Nephron (organoid): ENCODE data around the gene SPATA19.

ENCODE experiments used
- H3K27ac Mint-ChIP-seq, 3 experiments: 2 replicates each; pipeline ENCODE4 v1.8.0; 2020; ENCODE audit warnings: mixed read lengths in 3 of 3, mild to moderate bottlenecking in 2 of 3, moderate library complexity in 1 of 3
- H3K27me3 Mint-ChIP-seq: 2 replicates; pipeline ENCODE4 v1.8.0; 2021; ENCODE audit warnings: low read depth, mild to moderate bottlenecking, moderate library complexity, mixed read lengths
- H3K36me3 Mint-ChIP-seq: 2 replicates; pipeline ENCODE4 v1.8.0; 2020; ENCODE audit warnings: low read depth, mixed read lengths
- H3K4me1 Mint-ChIP-seq: 2 replicates; pipeline ENCODE4 v1.8.0; 2020; ENCODE audit warnings: mixed read lengths
- H3K4me3 Mint-ChIP-seq, 3 experiments: 2 replicates each; pipeline ENCODE4 v1.8.0; 2020; ENCODE audit warnings: mild to moderate bottlenecking in 3 of 3, mixed read lengths in 3 of 3, moderate library complexity in 2 of 3
- H3K9me3 Mint-ChIP-seq: 2 replicates; pipeline ENCODE4 v1.8.0; 2020; ENCODE audit warnings: mixed read lengths
- TF ChIP-seq, protein P1 (sequence below), 3 experiments: fragments of 200-600 bp; sonication (generic); IDR thresholded peaks; one replicate each; pipeline ENCODE4 v1.5.0; 2021; ENCODE audit warnings: antibody characterized with exemption in 3 of 3; ENCODE audit not compliant: unreplicated experiment in 3 of 3

SPATA19 gene

DNA sequence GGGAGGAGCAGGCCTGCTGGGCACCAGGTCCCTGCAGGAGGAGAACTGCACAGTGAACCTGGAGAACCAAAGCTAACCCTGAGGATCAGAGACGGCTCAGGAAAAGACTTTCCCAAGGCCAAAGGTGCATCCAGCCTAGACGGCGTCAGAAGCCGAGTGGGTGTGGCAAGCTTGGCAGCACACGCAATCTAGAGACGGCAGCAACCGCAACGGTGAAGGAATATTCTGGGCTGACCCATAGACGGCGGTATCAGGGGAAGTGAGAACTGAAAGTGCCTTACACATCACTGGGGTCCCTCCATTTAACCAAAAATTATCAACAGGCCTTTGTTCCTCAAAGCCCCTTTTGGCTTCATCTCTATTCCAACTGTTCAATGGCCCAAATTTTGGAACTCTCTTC is 26.2 kb downstream of the SPATA19 start:
- H3K27ac Mint-ChIP-seq, result no peak overlapping the region
- no peaks in the 10 kb centered on the region for H3K9me3 Mint-ChIP-seq

GRCh38 chr11:133818302-133818701 is 27.0 kb downstream of the SPATA19 start:
- Mint-ChIP-seq H3K27me3 (peaks cover 54% of the 10 kb centered on the region), H3K9me3 (no peaks in the 10 kb centered on the region), H3K4me3 (no peak overlapping the region), H3K27ac (peak overlapping the region in 1 of 3 experiments; percentile 57), H3K4me1 (peaks cover 38% of the 10 kb centered on the region), H3K36me3 (no peaks in the 10 kb centered on the region)
- TF ChIP-seq, protein P1, sequence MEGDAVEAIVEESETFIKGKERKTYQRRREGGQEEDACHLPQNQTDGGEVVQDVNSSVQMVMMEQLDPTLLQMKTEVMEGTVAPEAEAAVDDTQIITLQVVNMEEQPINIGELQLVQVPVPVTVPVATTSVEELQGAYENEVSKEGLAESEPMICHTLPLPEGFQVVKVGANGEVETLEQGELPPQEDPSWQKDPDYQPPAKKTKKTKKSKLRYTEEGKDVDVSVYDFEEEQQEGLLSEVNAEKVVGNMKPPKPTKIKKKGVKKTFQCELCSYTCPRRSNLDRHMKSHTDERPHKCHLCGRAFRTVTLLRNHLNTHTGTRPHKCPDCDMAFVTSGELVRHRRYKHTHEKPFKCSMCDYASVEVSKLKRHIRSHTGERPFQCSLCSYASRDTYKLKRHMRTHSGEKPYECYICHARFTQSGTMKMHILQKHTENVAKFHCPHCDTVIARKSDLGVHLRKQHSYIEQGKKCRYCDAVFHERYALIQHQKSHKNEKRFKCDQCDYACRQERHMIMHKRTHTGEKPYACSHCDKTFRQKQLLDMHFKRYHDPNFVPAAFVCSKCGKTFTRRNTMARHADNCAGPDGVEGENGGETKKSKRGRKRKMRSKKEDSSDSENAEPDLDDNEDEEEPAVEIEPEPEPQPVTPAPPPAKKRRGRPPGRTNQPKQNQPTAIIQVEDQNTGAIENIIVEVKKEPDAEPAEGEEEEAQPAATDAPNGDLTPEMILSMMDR (IDR thresholded peaks at IDR 0.05; ENCODE audit: unreplicated experiment in 3 of 3), result no peak

More for the DNA sequence above, 26.2 kb downstream of the SPATA19 start:
- H3K27me3 Mint-ChIP-seq, result peaks cover 62% of the 10 kb centered on the region
- peaks cover 38% of the 10 kb centered on the region for H3K4me1 Mint-ChIP-seq
- TF ChIP-seq, protein P1 (IDR thresholded peaks at IDR 0.05; ENCODE audit: unreplicated experiment in 3 of 3), result no peak
- H3K36me3 Mint-ChIP-seq, result no peaks in the 10 kb centered on the region
- H3K4me3 Mint-ChIP-seq, result no peak overlapping the region

GRCh38 chr11:133817449-133817848 is 27.9 kb downstream of the SPATA19 start:
- TF ChIP-seq, protein P1 (IDR thresholded peaks at IDR 0.05; ENCODE audit: unreplicated experiment in 3 of 3), result no peak
- H3K36me3 Mint-ChIP-seq, result no peaks in the 10 kb centered on the region
- peaks cover 38% of the 10 kb centered on the region for H3K4me1 Mint-ChIP-seq
- no peak overlapping the region for H3K27ac Mint-ChIP-seq
- no peak overlapping the region for H3K4me3 Mint-ChIP-seq
- H3K27me3 Mint-ChIP-seq, result peaks cover 52% of the 10 kb centered on the region
- no peaks in the 10 kb centered on the region for H3K9me3 Mint-ChIP-seq

- Mint-ChIP-seq H3K27me3 (peaks cover 43% of the 10 kb centered on the region), H3K27ac (peak overlapping the region in 2 of 3 experiments; percentile 4 to 11), H3K36me3 (no peaks in the 10 kb centered on the region), H3K4me1 (peaks cover 38% of the 10 kb centered on the region), H3K9me3 (no peaks in the 10 kb centered on the region), H3K4me3 (no peak overlapping the region)
- TF ChIP-seq, protein P1 (IDR thresholded peaks at IDR 0.05; ENCODE audit: unreplicated experiment in 3 of 3), result no peak
Observed at GRCh38 chr11:133816146-133816870, 29.0 kb downstream of the SPATA19 start.

DNA sequence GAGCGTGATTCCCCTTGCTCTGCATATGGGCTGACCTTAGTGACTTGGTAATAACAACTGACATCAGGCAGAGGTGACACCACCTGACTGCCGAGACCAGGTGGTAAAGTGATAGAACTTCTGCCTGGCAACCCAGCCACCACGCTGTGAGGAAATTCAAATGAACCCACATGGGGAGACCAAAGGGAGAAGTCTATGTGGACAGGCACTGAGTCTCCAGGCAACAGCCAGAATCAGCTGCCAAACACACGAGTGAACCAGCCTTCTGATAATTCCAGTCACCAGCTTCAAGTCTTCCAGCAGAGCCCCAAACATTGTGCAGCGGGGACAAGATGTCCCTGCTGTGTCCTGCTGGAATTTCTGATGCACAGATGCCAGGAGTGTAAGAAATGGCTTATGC is 29.7 kb downstream of the SPATA19 start:
- H3K27ac Mint-ChIP-seq, result peak overlapping the region in 1 of 3 experiments; percentile 19

More for the DNA sequence above, 29.7 kb downstream of the SPATA19 start:
- no peak overlapping the region for H3K4me3 Mint-ChIP-seq
- peaks cover 36% of the 10 kb centered on the region for H3K27me3 Mint-ChIP-seq
- TF ChIP-seq, protein P1 (IDR thresholded peaks at IDR 0.05; ENCODE audit: unreplicated experiment in 3 of 3), result no peak
- H3K9me3 Mint-ChIP-seq, result no peaks in the 10 kb centered on the region
- peaks cover 38% of the 10 kb centered on the region for H3K4me1 Mint-ChIP-seq
- H3K36me3 Mint-ChIP-seq, result no peaks in the 10 kb centered on the region
